HG02938 (cell line): Measurements from ENCODE around the gene FBN1.

ENCODE experiments used
- ATAC-seq: cut with Tn5 transposase; IDR thresholded peaks from one replicate; pipeline ENCODE4 v1.9.1; 2021; ENCODE audit warnings: mild to moderate bottlenecking, moderate library complexity; ENCODE audit not compliant: unreplicated experiment

The FBN1 gene

DNA sequence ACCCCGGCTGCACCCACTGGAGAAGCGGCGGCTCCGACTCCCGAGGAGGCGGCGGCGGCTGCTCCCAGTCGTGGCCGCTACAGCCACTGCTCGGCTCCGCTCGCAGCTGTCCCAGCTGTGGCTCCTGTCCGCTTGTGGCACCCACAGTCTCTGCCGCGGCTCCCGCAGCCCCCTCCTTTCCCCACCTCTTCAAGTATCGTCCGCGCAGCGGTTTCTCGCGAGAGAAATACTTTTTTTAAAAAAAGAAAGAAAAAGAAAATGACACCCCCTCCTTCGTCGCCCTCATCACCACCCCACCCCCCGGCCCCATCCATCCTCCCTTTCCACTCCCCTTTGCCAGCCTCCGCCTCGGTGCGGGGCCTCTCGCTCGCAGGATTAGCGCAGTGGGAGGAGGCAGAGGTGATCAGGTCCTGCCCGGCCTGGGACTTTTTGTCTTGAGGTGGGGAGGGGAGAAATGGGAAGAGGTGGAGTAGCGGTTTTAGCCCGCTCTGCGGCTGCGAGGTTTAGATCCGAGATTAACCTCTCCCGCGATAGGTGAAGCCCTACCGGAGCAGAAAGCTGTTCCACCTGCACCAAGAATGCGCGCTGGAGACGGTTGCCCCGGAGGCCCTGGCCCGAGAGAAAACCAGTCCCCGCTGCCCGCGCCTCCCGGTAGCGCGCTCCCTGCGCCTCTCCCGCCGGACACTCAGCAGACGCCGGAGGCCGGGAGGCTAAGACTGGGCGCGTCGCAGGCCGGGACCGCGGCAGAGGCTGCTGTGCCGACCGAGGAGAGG, at the start of gene FBN1:
Gene FBN1, minus strand, starts transcription at position 152 of the 773 bp plus-strand sequence. CDS start 940 bp downstream, outside the sequence.
- ATAC-seq: peak; percentile 68

DNA sequence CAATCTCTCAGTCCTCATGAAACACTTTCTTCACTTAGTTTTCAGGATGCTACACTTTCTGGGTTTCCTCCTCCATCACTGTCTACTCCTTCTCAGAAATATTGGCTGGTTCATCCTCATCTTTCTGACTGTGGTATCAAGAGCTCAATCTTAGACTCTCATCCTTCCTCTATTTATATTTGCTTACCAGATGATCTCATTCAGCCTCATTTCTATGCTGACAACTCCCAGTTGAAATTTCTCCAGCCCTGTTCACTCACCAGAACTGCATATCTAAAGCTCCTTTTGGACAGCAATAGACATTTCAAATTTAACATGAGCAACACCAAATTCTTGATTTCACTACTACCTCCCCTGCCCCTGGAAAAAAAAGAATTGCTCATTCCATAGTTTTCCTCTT, 48.0 kb upstream of the FBN1 start:
- no peak for ATAC-seq

GRCh38 chr15:48688493-48688892, 43.0 kb upstream of the FBN1 start:
- ATAC-seq: no peak

DNA sequence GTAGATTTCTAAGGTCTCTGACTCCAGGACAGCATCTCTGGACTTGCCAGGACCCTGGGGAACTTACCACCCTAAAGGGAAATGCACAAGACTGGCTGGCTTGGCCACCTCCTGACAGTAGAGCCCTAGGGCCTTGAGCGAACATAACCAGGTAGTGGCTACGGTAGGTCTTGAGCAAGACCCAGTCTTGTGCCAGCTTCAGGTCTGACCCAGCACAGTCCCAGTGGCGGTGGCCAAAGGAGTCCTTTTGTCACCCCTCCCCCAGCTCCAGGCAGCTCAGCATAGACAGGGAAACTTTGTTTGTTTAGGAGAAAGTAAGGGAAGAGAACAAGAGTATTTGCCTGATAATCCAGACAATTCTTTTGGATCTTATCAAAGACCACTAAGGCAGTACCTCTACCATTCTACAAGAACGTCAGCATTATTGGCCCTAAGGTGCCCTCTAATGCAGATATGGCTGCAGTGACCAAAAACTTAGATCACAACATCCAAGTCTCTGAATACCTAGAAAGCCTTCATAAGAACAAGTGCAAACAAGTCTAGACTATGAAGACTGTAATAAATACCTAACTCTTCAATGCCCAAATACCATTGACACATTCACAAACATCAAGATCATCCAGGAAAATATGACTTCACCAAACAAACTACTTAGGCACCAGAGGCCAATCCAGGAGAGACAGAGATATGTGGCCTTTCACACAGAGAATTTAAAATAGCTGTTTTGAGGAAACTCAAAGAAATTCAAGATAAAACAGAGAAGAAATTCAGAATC, 38.7 kb upstream of the FBN1 start:
- ATAC-seq: no peak

DNA sequence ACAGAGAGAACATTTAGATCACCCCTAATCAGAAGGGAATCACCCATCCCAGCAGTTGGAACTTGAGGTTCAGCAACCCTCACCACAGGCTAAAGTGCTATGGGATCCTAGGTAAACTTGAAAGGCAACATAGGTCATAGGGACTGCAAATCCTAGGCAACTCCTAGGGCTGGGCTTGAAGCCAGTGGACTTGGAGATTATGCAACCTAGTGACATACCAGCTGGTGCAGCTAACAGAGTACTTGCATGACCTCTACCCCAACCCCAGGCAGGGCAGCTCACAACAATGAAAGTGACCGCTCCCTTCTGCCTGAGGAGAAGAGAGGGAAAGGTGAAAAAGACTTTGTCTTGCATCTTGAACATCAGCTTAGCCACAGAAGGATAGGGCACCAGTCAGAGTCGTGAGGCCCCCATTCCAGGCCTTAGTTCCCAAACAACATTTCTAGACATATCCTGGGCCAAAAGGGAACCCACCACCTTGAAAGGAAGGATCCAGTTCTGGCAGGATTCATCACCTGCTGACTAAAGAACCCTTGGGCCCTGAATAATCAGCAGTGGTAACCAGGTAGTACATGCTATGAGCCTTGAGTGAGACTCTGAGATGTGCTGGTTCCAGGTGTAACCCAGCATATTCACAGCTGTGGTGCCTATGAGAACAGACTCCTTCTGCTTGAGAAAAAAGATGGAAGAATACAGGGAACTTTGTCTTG, 37.6 kb upstream of the FBN1 start:
- no peak for ATAC-seq

DNA sequence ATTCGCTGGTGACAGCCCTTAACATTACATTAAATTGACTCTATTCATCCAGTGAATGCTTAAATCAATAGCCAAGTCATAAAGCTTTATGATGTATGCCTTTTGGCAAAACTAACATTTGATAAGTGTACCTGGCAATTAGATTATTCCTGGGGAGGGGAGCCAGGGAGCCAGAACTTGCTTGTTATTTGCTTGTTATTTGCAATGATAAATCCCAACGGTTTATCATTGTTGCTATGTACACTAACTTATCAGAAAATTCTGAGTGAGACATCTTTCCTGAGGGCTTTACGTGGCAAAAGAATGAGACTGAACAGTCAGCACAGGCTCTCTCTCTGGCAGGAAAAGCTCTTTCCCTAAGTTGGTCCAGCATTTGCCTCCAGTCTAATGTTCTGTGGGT, 35.8 kb upstream of the FBN1 start:
- no peak for ATAC-seq

DNA sequence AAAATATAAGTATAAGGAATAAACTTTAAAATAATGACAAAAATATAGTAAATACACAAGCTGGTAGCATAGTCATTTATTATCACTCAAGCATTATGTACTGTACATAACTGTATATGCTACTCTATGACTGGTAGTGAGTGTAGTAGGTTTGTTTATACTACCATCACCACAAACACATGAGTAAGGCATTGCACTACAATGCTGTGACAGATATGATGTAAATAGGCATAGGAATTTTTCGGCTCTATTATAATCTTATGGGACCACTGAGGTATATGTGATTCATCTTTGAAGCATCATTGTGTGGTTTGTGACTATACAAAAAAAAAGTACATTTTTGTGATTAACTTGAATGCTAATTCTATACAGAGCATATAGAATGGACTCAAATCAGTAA, 35.3 kb upstream of the FBN1 start:
- ATAC-seq: no peak

GRCh38 chr15:48679952-48680351, 34.4 kb upstream of the FBN1 start:
- no peak for ATAC-seq

GRCh38 chr15:48678851-48679250, 33.3 kb upstream of the FBN1 start:
- ATAC-seq: no peak

GRCh38 chr15:48677821-48678220, 32.3 kb upstream of the FBN1 start:
- ATAC-seq: no peak

- no peak for ATAC-seq
These were observed 29.9 kb upstream of the FBN1 start for GRCh38 chr15:48675436-48675835.

DNA sequence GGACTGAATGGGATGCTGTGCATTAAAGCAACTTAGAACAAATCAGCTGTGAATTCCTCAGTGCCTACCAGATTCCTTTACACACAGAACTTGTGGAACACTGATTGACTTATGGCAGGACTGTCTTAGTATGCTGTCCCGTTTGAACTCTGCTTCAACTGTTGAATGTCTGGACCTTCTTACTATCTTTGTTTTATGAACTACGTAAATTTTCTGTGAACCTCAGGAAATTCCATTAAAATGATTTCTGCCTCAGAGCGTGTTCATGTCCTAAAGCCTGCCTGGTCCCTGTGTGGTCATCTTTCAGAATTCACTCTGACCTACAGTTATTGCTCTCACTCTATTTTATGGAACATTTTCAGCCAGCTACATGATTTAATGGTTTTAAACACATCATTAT, 29.4 kb upstream of the FBN1 start:
- no peak for ATAC-seq

GRCh38 chr15:48672206-48672605, 26.7 kb upstream of the FBN1 start:
- no peak for ATAC-seq

GRCh38 chr15:48671103-48672022, 25.9 kb upstream of the FBN1 start:
- no peak for ATAC-seq

- ATAC-seq: no peak
These were observed 22.2 kb upstream of the FBN1 start for GRCh38 chr15:48667701-48668100.

DNA sequence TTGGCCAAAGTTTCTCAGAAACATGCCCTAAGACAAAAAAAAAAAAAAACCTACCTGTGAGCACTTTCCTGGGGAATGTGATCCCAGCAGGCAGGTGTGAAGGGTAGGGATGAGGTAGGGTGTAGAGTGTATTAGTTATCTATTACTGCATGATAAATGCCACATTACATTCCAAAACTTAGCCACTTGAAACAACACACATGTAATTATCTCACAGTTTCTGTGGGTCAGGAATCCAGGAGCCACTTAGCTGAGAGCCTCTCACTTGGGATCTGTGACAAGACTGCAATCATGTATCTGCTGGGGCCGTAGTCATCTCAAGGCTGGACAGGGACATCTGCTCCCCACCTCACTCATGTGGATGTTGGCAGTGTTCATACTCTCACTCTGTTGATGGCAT, 18.9 kb upstream of the FBN1 start:
- no peak for ATAC-seq

GRCh38 chr15:48657950-48658591, 12.6 kb upstream of the FBN1 start:
- no peak for ATAC-seq

DNA sequence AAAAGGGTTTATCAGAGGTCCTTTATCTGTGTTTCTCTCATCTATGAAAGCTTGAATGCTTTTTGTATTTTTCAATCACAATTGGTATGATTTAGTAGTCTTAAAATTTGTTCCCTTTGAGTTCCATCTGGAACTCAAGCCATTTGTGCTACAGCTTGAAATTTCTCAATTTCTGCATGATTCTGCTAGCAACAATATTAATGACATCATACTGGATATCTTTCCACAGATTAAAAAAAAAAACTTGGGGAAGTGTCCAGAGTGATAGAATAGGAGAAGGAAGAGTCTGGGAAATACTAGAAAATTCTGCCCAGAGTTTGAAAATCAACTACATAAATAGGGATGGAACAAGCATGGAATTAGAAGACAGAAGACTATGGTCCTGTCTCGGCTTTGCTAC, 9.3 kb upstream of the FBN1 start:
- ATAC-seq: no peak

GRCh38 chr15:48653913-48654670, 8.6 kb upstream of the FBN1 start:
- ATAC-seq: no peak
